Measurements from ENCODE around the gene GIMAP7.
"Not testable (repeated sequence)": the region's sequence is repeated elsewhere in the genome, so short reads cannot be mapped to it uniquely, and the experiment has no call there.

GIMAP7 gene

DNA sequence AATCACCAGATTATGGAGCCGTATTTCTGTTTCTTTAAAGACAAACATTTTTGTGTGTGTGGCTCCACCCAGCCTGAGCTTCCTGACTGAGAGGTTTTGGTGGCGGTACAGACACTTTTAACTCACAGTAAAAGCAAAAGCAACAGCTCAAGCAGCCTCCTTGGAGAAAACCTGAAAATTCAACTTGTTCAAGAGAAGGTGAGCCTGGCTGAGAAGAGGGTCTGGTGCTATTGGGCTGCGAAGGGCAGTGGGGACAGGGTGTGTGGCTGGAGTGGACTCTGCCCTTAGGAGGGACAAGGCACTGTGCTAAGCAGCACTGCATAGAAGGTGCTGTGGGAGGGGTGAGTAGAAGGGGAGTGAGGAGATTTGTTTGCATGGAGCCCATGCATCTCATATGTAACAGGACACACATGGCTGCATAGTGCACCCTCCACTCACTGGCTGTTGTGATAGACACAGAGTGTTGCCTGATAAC, at the start of gene GIMAP7:
Gene GIMAP7, plus strand, starts transcription at position 125 of the 475 bp plus-strand sequence. CDS start 5,103 bp downstream, outside the sequence.
- DNase-seq (ENCODE audit: low spot score): peak; percentile 26

DNA sequence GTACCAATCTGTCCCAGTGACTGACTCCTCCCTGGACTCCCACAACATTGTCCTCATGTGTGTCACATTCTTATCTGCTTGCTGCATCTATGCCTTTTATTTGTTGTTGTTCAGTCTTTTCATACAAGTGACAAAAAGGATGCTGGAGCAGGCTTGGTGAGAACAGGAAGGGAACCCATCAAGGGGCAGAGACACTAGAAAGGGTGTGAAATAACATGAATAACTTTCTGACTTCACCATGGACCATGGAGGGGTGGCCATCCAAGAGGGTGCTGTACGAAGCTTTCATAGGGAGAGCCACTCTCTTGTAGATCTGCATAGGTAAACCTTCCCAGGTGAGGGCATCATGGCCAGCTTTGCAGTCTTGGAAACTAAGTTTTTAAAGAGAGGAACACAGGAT, 49.7 kb upstream of the GIMAP7 start:
- DNase-seq (ENCODE audit: low spot score): no peak

DNA sequence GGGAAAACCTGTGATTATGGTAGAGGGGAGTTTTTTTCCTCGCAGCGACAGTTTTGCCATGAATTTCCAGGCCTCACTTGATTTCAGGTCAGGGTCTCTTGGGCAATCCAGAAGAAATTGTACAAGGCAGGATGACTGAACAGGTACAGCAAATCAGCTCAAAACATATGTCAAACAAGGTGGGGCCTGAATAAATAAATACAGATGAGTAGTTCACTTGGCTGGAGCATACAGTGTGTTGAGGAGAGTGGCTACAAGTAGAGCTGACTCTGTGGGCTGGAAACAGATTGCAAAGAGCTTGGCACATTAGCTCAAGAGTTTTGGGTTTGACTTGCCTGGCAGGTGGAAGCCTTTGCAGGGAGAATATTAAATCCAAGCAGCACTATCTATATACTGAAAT, 49.3 kb upstream of the GIMAP7 start:
- DNase-seq (ENCODE audit: low spot score): no peak

DNA sequence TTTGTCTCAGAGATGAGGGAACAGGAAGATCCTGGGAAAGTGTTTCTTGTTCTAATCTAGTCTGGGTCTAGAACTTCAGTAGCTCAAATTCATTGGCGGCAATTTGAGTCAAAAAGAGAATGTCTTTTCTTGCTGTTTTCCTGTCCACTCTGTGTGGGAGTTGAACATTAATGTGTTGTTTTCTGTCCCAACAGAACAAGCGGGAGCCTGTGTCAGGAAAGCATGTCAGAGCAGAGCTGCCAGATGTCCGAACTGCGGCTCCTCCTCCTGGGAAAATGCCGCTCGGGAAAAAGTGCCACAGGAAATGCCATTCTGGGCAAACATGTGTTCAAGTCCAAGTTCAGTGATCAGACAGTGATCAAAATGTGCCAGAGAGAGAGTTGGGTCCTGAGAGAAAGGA, 48.2 kb upstream of the GIMAP7 start:
- no peak for DNase-seq (ENCODE audit: low spot score)

DNA sequence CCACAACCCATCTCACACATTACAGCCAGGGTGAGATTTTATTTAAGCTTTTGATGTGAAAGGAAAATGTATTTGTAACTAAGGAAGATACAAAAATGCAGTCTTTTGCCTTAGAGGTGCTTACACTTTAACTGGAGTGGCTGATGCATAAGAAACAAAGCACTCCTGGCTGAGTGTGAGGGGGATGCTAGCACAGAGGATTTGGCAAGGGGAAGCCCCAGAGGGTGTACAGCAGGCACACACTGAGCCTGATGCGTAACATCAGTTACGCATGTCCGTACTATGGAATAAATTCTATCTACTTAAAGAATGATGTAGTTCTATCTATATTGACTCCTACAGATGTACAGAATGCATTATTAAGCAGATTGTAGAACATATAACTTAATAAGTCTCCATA, 46.4 kb upstream of the GIMAP7 start:
- DNase-seq (ENCODE audit: low spot score): no peak

DNA sequence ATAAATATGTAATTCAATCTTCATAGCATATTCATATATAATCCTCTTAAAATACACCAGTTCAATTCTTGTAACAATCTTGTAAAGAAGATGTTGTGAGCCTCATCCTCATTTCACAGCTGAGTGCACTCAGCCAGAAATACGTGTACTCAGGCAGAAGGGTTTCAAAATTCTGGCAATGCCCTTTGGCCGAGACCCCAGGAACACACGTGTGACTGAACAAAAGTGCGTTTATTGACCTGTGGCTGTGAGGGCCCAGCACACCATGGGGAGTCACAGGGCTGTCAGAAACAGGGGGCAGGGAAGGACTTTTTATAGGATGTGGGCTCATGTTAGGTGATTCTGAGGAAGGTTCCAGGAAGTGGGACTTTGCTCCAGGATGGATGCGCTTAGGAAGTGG, 42.8 kb upstream of the GIMAP7 start:
- no peak for DNase-seq (ENCODE audit: low spot score)

DNA sequence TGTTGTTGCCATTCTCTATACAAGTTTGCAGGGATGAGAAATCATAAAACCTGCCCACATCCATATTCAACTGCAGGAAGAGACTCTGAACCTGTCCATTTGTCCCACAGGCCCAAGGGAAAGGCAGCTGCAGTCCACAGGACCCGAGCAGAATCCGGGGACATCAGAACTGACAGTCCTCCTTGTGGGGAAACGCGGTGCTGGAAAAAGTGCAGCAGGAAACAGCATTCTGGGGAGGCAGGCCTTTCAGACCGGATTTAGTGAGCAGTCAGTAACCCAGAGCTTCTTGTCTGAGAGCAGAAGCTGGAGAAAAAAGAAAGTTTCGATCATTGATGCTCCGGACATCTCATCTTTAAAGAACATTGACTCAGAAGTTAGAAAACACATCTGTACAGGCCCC, 40.8 kb upstream of the GIMAP7 start:
- DNase-seq (ENCODE audit: low spot score): no peak

DNA sequence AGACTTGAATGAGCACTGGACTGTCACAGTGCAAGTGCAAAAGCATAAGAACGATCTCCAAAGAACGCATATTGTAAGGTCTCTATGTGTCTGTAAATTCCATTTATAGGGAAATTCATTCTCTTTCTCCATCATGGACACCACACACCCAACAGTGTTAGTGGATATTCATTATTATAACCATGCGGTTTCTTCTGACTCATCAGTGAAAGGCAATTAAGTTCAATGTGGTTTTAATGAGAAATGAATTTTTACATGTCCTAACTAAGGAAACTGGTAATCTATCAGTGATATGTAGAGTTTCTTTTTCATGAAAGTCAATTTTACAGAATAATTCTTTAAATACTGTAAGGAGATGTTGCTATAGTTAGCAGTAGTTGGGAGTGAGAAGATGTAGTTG, 38.4 kb upstream of the GIMAP7 start:
- no peak for DNase-seq (ENCODE audit: low spot score)

DNA sequence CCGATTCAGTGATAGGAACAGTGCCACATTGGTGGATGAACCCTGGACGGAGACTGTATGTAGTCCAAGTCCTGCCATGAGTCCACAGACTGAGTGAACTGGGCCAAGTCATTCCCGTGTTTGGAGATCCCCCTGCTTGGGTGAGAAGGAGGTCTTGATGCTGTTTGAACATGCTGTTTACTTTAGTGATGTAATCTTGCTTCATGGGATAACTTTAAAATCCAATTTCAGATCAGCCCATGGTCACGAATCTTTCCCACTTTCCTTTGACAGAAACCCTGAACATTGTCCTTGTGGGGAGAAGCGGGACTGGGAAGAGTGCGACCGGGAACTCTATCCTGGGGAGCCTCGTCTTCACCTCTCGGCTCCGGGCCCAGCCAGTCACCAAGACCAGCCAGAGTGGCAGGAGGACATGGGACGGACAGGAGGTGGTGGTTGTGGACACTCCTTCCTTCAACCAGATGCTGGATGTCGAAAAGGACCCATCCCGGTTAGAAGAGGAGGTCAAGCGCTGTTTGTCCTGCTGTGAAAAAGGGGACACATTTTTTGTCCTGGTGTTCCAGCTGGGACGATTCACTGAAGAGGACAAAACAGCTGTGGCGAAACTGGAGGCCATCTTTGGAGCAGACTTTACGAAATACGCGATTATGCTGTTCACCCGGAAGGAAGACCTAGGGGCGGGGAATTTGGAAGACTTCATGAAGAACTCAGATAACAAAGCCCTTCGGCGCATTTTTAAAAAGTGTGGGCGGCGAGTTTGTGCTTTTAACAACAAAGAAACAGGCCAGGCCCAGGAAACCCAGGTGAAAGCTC, 37.6 kb upstream of the GIMAP7 start:
- no peak for DNase-seq (ENCODE audit: low spot score)

DNA sequence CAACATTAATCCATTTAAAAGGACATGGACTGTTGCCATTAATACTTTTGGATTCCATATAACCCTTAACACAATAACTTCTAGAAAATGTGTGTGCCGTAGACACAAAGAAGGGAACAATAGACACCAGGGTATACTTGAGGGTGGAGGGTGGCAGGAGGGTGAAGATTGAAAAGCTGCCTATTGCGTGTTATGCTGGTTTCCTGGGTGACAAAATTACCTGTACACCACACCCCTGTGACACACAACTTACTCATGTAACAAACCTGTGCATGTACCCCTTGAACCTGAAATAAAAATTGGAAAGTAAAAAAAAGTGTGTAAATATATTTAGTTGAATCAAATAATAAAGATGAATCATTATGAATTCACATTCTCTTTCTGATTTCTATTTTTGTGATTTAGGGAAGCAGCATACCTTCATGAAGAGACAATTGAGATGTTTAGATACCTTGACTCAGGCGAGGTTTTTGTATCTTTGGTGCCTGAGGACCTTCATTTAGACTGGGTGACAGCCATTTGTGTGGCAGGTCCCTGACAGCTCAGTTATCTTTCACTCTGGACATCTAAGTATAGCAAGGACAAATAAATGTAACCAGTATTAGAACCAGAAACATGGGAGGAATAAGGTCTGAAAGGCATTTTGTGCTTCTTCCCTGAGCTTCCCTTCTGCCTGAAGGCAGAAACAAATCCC, 35.5 kb upstream of the GIMAP7 start:
- DNase-seq (ENCODE audit: low spot score): no peak

DNA sequence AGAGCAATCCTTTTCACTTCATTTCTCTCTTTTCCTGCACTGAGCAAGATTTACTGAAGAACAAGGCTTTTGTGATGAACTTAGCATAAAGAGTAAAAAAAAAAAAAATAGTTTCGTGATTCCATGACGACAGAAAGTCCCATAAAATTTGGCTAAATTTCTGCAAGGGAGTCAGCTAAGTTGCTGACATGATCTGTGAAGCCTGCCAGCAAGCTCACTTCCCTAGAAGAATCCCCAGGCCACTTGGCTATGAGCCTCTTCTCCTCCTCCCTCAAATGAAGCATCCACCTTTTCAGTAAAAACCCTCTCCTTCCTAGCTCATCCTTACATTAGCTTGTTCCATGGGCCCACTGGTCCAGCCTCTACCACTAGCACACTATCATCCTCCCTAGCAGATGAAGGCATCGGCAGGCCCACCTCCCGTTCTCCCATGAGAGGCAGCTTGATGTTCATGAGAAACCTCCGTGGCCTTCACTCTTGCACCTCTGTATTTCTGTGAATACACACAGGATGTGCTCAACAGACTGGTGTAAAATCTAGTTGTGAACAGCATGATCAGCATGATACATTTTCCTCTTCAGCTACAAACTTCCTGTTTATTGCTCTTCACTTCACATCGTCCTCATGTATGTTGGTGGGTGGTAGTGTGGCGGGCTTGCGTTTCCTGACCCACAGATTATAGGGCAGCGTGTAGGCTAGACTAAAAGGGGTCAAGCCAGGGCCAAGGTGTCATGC, 33.3 kb upstream of the GIMAP7 start:
- no peak for DNase-seq (ENCODE audit: low spot score)

DNA sequence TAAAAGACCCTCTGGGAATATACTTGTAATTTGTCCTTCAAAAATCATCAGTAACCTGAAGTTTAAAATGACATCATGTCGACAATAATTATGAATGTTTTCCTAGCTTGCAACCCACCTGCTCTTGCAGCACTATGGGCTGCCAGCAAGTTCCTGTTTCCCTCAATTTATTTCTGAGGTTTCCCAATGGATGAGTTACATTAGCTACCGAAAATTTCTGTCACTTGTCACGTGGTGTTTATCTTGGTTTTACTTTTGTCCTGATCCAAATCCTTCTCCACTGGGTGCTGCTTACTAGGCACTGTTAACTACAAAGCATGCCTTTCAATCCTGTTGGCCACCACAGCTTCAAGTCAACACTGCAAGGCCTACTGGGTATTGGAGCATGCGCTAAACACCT, 32.8 kb upstream of the GIMAP7 start:
- DNase-seq (ENCODE audit: low spot score): no peak

DNA sequence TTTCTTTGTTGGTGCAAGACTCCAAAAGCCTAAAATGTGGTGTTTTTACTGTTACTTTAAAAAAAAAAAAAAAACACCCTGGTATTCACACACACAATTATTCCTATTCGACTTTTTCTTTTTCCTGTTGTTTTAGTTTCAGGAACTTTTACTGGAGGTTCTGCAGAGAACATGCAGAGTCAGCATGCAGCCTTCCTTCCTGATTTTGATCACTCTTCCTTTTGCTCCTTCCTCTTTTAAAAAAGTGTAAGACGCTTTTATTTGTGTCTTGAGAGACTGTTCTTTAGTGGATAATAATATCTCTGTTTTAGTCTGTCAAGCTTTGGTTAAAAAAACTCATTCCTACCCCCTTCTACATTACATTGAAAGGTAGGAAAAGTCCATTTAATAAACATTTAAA, 31.2 kb upstream of the GIMAP7 start:
- not testable (repeated sequence) for DNase-seq (ENCODE audit: low spot score)

DNA sequence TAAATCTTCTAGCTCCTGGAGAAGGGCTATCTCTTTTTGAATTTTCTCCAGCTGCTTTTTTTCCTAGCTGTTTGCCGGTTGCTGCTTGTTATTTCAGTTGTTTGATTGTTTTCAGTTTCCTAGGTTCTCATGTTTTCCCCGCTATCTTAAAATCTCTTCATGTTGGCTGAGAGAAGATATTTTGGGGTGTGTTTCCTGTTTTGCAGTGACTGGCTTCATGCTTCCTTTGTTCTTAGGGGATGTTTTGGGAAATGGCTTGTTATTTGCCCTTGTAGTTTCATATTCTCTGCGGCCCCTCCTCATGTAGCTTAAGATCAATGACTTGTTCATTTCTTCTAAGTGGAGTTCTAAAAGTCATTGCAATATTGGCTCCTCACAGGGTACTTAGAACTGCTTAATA, 30.6 kb upstream of the GIMAP7 start:
- not testable (repeated sequence) for DNase-seq (ENCODE audit: low spot score)

DNA sequence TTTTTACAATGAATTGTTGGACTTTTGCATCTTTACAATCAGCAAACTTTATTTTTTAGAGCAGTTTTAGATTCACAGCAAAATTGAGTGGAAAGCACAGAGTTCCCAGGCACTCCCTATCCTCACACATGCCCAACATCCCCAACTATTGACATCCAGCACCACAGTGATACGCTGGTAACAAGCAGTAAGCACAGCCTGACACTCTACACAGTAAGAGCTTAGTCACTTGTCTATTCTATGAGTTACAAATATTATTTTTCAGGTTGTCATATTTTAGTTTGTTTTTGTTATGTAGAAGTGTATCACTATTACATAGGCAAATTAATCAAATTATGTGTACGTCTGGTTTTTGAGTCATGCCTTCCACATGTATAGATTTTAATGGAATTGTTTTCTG, 27.0 kb upstream of the GIMAP7 start:
- no peak for DNase-seq (ENCODE audit: low spot score)

DNA sequence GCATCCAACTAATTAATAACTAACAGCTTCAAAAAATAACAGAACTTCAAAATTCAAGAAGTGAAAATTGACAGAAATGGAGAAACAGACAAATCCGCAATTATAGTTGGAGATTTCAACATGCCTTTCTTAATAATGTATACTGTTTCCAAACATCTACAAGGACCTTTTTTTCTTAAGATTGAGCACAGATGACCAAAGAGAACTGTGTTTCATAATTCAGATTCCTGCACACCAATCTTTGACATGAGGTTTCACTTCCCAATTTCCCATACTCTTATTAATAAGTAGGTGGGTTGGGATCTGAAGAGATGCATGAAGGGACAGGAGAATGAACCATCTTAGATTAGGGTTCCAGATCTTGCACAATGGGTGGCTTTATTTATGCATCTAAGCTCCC, 24.9 kb upstream of the GIMAP7 start:
- no peak for DNase-seq (ENCODE audit: low spot score)

DNA sequence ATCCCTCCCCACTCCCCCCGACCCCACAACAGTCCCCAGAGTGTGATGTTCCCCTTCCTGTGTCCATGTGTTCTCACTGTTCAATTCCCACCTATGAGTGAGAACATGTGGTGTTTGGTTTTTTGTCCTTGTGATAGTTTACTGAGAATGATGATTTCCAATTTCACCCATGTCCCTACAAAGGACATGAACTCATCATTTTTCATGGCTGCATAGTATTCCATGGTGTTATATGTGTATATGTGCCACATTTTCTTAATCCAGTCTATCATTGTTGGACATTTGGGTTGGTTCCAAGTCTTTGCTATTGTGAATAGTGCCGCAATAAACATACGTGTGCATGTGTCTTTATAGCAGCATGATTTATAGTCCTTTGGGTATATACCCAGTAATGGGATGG, 21.2 kb upstream of the GIMAP7 start:
- DNase-seq (ENCODE audit: low spot score): not testable (repeated sequence)

DNA sequence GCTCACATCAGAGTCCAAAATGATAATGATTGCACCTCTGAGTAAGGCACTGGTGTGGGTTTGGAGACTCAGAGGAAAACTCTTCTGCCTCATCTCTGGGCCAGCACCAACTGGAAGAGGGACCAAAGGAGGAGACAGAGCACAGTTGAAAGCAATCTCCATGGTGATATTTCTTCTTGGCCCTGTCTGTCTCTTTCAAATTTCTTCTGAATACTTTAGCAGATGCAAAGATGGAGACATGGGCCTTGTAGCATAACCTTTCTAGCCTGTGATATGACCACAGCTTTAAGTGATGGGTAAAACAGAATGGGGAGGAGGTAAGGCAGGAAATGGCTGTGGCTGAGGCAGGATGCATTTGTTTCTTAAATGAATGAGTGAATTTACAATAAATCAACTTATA, 12.2 kb upstream of the GIMAP7 start:
- no peak for DNase-seq (ENCODE audit: low spot score)

DNA sequence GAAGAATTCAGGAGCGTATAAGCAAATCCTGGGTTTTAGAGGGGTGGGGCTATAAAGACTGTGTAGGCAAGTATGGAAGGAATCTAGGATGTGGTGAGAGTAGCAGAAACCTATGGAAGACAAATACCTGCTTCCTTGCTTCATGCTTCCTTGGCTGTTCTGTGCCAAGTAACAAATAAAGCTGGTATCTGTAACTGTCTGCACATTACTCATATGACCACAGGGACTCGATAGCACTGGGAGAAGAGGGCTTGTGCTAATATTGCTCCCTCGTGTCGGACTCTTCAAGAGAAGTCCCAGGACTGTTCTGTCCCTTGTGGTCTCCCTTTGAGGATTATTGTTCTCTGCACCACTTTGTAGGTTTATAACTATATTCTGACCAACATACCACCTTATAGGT, 11.5 kb upstream of the GIMAP7 start:
- DNase-seq (ENCODE audit: low spot score): no peak

DNA sequence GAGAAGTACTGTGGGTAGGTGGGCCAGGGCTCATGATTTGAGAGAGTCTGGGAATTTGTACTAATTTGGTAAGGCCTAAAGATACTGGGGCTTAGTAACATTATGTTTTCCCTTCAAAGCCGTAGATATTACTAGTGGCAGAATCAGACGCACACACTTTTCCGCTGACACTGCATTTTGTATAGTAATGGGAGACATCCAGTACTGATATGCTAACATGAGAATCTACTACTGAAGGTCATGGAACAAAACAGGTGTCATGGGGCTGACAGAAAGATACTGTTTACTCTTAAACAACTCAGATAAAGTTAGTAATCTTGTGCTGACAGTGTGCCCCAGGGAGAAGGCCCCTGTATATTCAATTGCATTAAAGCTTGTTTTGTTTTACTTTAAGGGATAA, 11.1 kb upstream of the GIMAP7 start:
- DNase-seq (ENCODE audit: low spot score): no peak

DNA sequence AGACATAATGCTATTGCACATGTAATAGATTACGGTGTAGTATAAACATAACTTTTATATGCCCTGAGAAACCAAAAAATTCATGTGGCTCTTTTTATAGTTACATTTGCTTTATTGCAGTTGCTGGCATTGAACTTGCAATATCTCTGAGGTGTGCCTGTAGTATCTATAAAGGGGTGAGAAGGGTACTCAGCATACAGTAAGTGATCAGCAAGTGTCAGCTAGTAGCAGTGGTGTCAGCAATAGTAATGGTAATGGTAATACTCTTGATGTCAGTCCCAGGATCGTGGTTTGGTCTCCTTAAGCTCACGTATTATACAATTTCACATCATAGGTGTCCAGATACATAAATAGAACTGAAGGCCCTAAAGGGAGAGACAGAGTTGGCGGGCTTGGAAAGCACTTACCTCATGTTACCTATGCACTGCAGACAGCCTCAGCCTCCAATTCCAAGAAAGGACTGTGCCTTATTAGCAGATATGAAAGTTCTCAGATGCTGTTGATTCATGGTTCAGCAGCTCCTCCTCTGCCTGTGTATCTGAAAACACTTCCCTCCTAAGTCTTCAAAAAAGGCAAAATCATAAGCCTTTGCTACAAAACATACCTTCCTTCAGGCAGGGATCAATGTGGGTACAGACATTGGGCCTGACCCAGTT, 6.6 kb upstream of the GIMAP7 start:
- DNase-seq (ENCODE audit: low spot score): no peak

DNA sequence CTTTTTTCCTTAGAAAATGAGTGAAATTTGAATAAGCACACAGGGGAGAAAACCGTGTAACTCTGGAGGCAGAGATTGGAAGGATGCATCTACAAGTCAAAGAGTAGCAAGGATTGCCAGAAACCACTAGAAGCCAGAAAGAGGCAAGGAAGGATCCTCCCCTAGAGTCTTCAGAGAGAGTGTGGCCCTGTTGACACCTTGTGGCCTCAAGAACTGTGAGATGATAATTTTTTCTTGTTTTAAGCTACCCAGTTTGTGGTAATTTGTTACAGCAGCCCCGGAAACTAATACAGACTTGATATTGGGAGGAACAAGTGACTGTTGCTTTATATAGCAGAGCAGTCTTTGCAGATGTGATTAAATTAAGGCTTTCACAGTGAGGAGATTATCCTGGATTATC, 3.6 kb upstream of the GIMAP7 start:
- DNase-seq (ENCODE audit: low spot score): no peak
